NB4 (cell line): ENCODE data around the gene HNF1A.

Experiments used
- DNase-seq: peaks from one replicate; pipeline ENCODE4 v3.0.0; 2010; ENCODE audit warnings: low read depth
- H3K4me3 ChIP-seq: one replicate; pipeline ENCODE4 v1.5.1; 2011; ENCODE audit warnings: mild to moderate bottlenecking, low read depth, low read length, moderate library complexity
- CTCF ChIP-seq: IDR thresholded peaks from one replicate; pipeline ENCODE4 v1.5.1; 2012; ENCODE audit warnings: low read depth, low read length
- MAX ChIP-seq: IDR thresholded peaks from 2 replicates; pipeline ENCODE4 v1.6.1; 2011; ENCODE audit warnings: low read depth, low read length
- MYC ChIP-seq: IDR thresholded peaks from 2 replicates; pipeline ENCODE4 v1.6.1; 2011; ENCODE audit warnings: low read depth, low read length
- POLR2A ChIP-seq: IDR thresholded peaks from 2 replicates; pipeline ENCODE4 v1.6.1; 2011; ENCODE audit warnings: mild to moderate bottlenecking; ENCODE audit not compliant: insufficient read length; ENCODE audit errors: extremely low read depth

Gene HNF1A

GRCh38 chr12:120977531-120978295, 630 bp upstream of the HNF1A start:
- no peak for DNase-seq
- no peak overlapping the region for H3K4me3 ChIP-seq
- no peak for TF ChIP-seq MAX
- no peak for TF ChIP-seq CTCF
- TF ChIP-seq POLR2A = no peak
- TF ChIP-seq MYC = no peak

GRCh38 chr12:120979220-120979861, 998 bp downstream of the HNF1A start:
- no peak overlapping the region for H3K4me3 ChIP-seq
- TF ChIP-seq MAX = no peak
- TF ChIP-seq POLR2A = no peak
- TF ChIP-seq MYC = no peak
- TF ChIP-seq CTCF = no peak
- DNase-seq = no peak

GRCh38 chr12:120979862-120980696, 1.7 kb downstream of the HNF1A start:
- H3K4me3 ChIP-seq = no peak overlapping the region
- no peak for DNase-seq
- TF ChIP-seq MYC (no peak), POLR2A (no peak), CTCF (no peak), MAX (no peak)

- TF ChIP-seq MYC (no peak), MAX (no peak), POLR2A (no peak), CTCF (no peak)
- DNase-seq = no peak
- H3K4me3 ChIP-seq = no peak overlapping the region
Observed at GRCh38 chr12:120980800-120981368, 2.5 kb downstream of the HNF1A start.

- H3K4me3 ChIP-seq = no peak overlapping the region
- DNase-seq = no peak
- TF ChIP-seq CTCF (no peak), POLR2A (no peak), MAX (no peak), MYC (no peak)
Observed at GRCh38 chr12:120981407-120981941, 3.1 kb downstream of the HNF1A start.
